ENCODE results near the gene TRDN. TPM values are rescaled to one million over a fixed set of nuclear protein-coding genes. Genes with fewer than 3 reads are reported as not detected.
A peak's percentile ranks its signal among the peaks of the same experiment; 100 is the strongest.

The TRDN gene
- total RNA-seq, 1 experiment from 2014 or later = 10.4 TPM

DNA sequence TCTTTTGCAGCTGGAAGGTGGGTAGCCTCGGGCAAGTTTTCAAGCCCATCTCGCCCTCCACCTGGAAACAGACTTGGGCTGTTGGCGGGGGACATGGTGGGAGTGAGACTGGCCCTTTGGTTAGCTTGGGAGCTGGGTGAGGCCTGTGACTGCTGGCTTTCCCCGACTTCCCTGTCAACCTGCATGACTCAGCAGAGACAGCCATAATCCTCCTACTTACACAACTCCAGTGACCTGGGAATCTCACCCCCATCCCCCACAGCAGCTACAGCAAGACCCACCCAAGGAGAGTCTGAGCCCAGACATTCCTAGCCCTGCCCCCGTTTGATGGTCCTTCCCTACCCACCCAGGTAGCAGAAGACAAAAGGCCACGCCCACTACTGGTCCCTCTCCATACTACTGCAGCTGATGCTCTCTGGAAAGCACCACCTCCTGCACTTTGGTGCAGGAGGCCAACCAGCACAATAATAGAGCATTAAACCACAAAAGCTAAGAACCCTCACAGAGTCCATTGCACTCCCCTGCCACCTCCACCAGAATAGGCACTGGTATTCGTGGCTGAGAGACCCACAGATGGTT lies 188.4 kb downstream of the TRDN start:
- H3K79me2 ChIP-seq (ENCODE audit: insufficient read depth, low read length) = no peaks in the 10 kb centered on the region
- no peak overlapping the region for H2BK120ac ChIP-seq (ENCODE audit: low read depth, low read length, poor library complexity, severe bottlenecking)
- no peak overlapping the region for H3T11ph ChIP-seq (ENCODE audit: low read length)
- no peak overlapping the region for H3K27ac ChIP-seq (ENCODE audit: insufficient read length, low read depth, low read length)
- no peak overlapping the region for H3K18ac ChIP-seq (ENCODE audit: insufficient read length, low read depth, low read length)
- H2BK20ac ChIP-seq (ENCODE audit: low read depth, low read length, poor library complexity, severe bottlenecking) = no peak overlapping the region
- peaks cover 0 to 3% of the 10 kb centered on the region in 2 experiments; a peak in 1 of 4 replicates for H3K4me1 Mint-ChIP-seq
- H3K23me2 ChIP-seq (ENCODE audit: insufficient read length, low read depth, low read length, poor library complexity, severe bottlenecking) = no peaks in the 10 kb centered on the region
- no peaks in the 10 kb centered on the region for H3K79me1 ChIP-seq (ENCODE audit: insufficient read depth, low read depth, low read length, poor library complexity, severe bottlenecking)
- H3K27me3 ChIP-seq (ENCODE audit: insufficient read depth, low read length) = no peaks in the 10 kb centered on the region
- no peak overlapping the region for H2AFZ ChIP-seq (ENCODE audit: low read length)
- TF ChIP-seq CTCF (conservative IDR thresholded peaks at IDR 0.05) = no peak
- no peak overlapping the region for H4K8ac ChIP-seq (replicated peaks; ENCODE audit: insufficient read length, low read depth, low read length)
- H4K91ac ChIP-seq (ENCODE audit: insufficient read length, low read depth, low read length) = no peak overlapping the region
- H2BK5ac ChIP-seq (ENCODE audit: insufficient read length, low read length) = no peak overlapping the region
- no peak for DNase-seq
- H3K36me3 Mint-ChIP-seq (ENCODE audit: insufficient read depth in 1 of 3, low read depth in 3 of 3) = peaks cover 7 to 33% (median 11%) of the 10 kb centered on the region in 3 experiments; a peak in 6 of 7 replicates
- no peak overlapping the region for H3K14ac ChIP-seq (ENCODE audit: insufficient read depth, low read length)
- no peak overlapping the region for H3K4me2 ChIP-seq (ENCODE audit: insufficient read depth, insufficient read length, low read length)
- H3K27ac Mint-ChIP-seq = 0 out of 7 replicates have a peak overlapping the region, but pooled peaks of 1 of the 3 experiments have one; percentile 18
- H3K9ac ChIP-seq (ENCODE audit: extremely low read depth, insufficient read length, low read length) = no peak overlapping the region
- H2BK12ac ChIP-seq (ENCODE audit: insufficient read length, low read depth, low read length) = no peak overlapping the region
- no peak overlapping the region for H3K4ac ChIP-seq (ENCODE audit: low read depth, low read length)
- H3K4me1 ChIP-seq (ENCODE audit: insufficient read depth, low read length) = no peaks in the 10 kb centered on the region
- H3K56ac ChIP-seq (ENCODE audit: insufficient read length, low read depth, low read length) = no peak overlapping the region
- H3K9me3 Mint-ChIP-seq = peaks cover 25 to 29% of the 10 kb centered on the region in 2 experiments
- no peak overlapping the region for H2AK5ac ChIP-seq (ENCODE audit: insufficient read length, low read length)
- no CpG with 5 or more reads among the region's 7 CpGs for WGBS (ENCODE audit: extremely low coverage, insufficient read length, low lambda C conversion rate)
- no peak overlapping the region for H2BK15ac ChIP-seq (ENCODE audit: low read depth, low read length)
- no peaks in the 10 kb centered on the region for H3K9me3 ChIP-seq (ENCODE audit: control insufficient read depth, low read depth, low read length)
- H3K27me3 Mint-ChIP-seq (ENCODE audit: low read depth) = no peaks in the 10 kb centered on the region
- H4K20me1 ChIP-seq (ENCODE audit: control insufficient read depth, insufficient read depth, insufficient read length) = no peaks in the 10 kb centered on the region
- no peak overlapping the region for H3K4me3 Mint-ChIP-seq
- no peak overlapping the region for H3K23ac ChIP-seq (ENCODE audit: insufficient read length, low read depth, low read length)
- H4K5ac ChIP-seq (ENCODE audit: insufficient read length, low read depth, low read length) = no peak overlapping the region
